Skin epidermis (tissue), 12 donors: ENCODE results near the gene SLC25A33.

Experiments
- H3K27ac ChIP-seq, 21 experiments: fragments of 200-600 bp; sonication (generic) in 11 of 21; one replicate each; pipeline ENCODE4 v1.5.0; 2020; ENCODE audit warnings: mild to moderate bottlenecking in 3 of 21, inconsistent platforms in 2 of 21, moderate library complexity in 2 of 21
- H3K4me3 ChIP-seq, 7 experiments: fragments of 200-600 bp; sonication (generic) in 2 of 7; one replicate each; pipeline ENCODE4 v1.5.0; 2020; ENCODE audit warnings: inconsistent platforms in 2 of 7, mild to moderate bottlenecking in 2 of 7, moderate library complexity in 1 of 7

SLC25A33 gene

DNA sequence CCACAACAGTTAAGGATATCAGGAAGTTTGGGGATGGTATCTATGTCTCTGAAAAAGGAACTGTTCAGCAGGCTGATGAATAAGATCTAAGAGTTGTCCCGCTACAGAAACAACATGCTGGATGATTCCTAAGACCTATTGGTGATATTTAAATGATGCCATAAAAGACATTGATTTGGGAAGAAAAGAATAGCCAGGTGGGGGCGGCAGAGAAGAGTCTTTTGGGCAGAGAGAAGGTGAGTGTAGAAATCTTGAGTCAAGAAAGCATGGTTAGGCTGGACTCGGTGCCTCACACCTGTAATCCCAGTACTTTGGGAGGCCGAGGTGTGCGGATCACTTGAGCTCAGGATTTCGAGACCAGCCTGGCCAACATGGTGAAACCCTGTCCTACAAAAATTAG, 37.6 kb downstream of the SLC25A33 start:
- H3K27ac ChIP-seq = no peak overlapping the region
- no peak overlapping the region for H3K4me3 ChIP-seq

GRCh38 chr1:9577423-9577822, 38.2 kb downstream of the SLC25A33 start:
- Histone ChIP-seq H3K4me3 (no peak overlapping the region), H3K27ac (no peak overlapping the region)

- no peak overlapping the region for H3K27ac ChIP-seq
- no peak overlapping the region for H3K4me3 ChIP-seq
Measured at GRCh38 chr1:9580942-9581341, 41.7 kb downstream of the SLC25A33 start.

DNA sequence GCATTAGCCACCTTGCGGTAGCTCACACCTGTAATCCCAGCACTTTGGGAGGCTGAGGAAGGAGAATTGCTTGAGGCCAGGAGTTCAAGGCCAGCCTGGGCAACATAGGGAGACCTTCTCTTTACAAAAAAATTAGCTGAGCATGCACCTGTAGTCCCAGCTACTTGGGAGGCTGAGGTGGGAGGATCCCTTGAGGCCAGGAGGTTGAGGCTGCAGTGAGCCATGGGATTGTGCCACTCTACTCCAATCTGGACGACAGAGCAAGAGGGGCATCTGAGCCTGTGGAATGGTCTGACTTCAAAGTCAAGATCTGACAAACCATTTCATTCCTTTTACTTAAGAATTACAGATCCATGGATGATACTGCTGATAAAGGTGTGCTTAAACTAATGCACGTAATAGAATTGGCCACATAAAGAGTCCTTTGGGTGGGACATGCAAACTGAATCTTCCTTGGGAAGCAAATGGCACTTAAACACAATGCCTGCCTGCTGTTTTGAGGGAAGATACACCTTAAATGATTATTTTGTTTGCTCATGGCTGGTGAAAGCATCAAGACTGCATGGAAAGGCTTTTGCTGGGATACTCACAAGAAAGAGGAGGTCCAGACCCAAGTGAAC, 47.0 kb downstream of the SLC25A33 start:
- H3K4me3 ChIP-seq = no peak overlapping the region
- H3K27ac ChIP-seq = no peak overlapping the region

DNA sequence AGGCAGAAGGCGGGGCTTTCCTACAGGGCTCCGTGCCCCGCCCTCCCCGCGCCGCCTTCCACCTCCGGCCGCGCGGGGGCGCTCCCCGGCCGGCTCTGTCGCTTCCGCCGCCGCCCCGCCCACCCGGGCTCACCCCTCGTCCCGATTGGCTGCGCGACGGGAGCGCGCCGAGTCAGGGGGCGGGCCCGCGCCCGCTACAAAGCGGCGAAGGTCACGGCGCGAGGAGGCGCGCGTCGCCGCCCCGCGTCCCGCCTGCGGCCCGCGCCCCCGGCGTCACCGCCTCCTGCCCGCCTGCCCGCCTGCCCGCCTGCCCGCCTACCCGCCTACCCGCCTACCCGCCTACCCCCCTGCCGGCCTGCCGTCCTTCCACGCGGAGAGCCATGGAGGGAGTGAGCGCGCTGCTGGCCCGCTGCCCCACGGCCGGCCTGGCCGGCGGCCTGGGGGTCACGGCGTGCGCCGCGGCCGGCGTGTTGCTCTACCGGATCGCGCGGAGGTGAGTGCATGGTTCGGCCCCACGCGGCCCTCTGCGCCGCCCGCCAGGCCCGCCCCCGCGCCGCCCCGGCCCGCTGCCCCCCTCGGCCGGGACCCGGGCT, 49.4 kb downstream of the SLC25A33 start, which contains the start of gene TMEM201:
Gene TMEM201 (plus strand): TSS at position 361 of the 593 bp plus-strand sequence. CDS start 20 bp downstream, at position 381.
- H3K27ac ChIP-seq = peak within 1 kb of the TSS in 16 of 21 experiments; percentile 10 to 79 (median 58)
- peak within 1 kb of the TSS; percentile 46 to 73 (median 64) for H3K4me3 ChIP-seq

DNA sequence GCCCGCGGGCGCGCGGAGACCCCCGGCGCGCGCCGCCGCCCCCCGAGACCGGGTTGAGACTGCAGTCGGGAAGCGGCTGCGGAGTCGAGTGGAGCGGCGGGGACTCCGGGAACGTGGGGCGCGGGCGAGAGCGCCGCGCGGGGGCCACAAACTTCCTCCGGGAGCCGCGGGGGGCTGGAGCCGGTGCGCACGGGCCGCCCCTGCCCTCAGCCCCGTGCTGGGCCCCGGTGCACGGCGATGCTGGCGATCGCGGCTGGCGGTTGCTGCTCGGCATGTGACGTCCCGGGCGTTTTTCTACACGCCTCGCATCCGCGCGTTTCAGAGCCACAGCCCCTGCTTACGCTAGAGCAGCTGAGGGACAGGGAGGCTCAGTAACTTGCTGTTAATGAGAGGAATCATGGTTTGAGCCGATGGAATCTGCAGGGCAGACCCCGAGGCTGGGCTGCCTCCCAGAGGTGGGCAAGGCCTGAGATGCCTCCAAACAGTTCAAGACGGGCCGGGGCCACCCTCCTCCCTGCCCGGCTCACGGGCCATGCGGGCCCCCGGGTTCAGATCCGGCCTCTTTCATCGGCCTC, 50.0 kb downstream of the SLC25A33 start:
- Histone ChIP-seq H3K4me3 (peak overlapping the region; percentile 46 to 73 (median 64)), H3K27ac (peak overlapping the region in 16 of 21 experiments; percentile 10 to 79 (median 58))

- Histone ChIP-seq H3K4me3 (peak overlapping the region; percentile 46 to 73 (median 64)), H3K27ac (peak overlapping the region in 12 of 21 experiments; percentile 29 to 79 (median 60))
Measured at GRCh38 chr1:9589719-9590157, 50.5 kb downstream of the SLC25A33 start.

- peak overlapping the region in 1 of 21 experiments; percentile 29 for H3K27ac ChIP-seq
- H3K4me3 ChIP-seq = no peak overlapping the region
Measured at GRCh38 chr1:9590201-9590600, 50.9 kb downstream of the SLC25A33 start.

- Histone ChIP-seq H3K4me3 (no peak overlapping the region), H3K27ac (no peak overlapping the region)
Measured at GRCh38 chr1:9590945-9591668, 51.8 kb downstream of the SLC25A33 start.

DNA sequence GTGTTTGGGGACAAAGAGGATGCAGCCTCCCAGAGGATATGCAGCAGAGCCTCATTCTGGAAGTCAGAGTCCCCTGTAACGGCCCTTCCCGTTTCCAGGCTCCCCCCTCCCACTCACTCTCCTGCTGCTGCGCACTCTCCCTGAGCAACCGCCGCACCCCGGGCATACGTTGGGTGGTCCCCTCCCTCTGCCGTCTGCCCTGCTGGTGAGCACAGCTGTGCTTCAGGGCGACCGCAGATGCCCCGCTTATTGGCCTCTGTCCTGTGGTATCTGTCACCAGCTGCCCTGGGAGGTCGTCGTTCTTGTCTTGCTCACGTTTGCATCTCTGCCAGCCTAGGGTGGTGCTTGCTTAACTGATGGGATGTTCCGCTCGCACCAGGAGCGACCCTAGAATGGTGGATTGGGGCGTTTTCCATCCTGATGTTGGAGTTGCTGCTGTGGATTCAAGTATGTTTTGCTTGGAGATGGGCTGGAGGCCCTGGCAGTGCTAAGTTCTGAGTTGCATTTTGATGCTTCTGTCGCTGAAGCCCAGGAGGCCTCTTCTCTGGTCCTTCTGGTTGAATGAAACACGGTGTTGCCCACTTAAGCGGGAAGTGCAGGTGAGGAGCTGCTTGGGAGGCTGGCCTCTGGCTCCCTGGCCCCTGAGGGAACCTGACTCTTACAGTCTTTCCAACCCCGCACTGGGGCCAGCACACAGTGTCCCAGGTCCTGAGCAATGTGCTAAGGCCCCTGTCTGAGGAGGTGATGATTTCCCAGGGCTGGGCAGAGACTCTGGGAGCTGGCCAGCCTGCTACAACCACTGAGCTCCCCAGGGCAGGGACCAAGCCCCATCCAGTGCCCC, 52.6 kb downstream of the SLC25A33 start:
- Histone ChIP-seq H3K27ac (no peak overlapping the region), H3K4me3 (no peak overlapping the region)

GRCh38 chr1:9592510-9593075, 53.3 kb downstream of the SLC25A33 start:
- Histone ChIP-seq H3K27ac (peak overlapping the region in 8 of 21 experiments; percentile 3 to 71 (median 46)), H3K4me3 (no peak overlapping the region)

- Histone ChIP-seq H3K27ac (peak overlapping the region in 14 of 21 experiments; percentile 3 to 71 (median 40)), H3K4me3 (no peak overlapping the region)
Measured at GRCh38 chr1:9593147-9593491, 53.9 kb downstream of the SLC25A33 start.

DNA sequence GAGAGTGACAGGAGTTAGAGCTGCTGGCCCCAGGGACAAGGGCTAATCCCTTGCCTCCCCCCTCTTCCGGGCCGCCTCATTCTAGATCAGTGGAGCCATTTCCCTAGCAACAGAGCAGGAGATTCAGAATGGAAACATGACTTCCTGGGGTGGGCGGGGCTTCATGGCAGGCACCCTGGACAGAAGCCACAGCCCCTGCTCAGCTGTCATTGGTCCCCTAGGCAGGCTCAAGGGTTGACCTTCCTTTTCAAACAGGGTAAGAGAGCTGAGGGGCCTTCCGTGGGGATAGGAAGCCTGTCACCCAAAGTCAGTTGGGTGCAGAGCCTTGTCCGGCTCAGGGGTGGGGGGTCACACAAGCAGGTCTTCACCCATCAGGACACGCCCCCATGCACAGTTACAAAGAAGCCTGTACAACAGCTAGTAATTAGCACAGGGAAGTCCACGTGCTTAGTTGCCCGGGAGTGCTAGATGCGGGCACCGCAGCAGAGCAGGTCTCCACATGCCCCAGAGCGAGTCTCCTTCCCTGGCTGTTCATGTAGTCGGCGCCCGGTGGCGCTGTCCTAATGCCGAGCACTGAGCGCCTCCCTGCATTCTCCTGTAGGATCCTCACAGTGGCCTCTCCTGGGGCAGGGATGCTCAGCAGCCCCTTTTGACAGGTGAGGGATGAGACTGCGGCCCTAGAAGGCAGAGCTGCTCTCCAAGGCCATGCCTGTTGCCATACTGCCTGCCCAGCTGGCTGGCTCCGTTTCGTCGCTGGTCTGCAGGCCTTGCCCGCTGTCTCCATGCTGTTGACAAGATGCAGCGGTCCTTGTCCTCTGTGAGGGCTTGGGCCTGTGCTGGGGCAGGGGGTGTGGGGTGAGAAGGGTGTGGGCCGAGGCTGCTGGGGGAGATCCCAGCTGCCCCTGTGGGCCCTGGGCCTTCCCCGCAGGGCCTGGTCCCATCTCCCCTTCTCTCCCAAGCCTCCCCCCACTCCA, 54.5 kb downstream of the SLC25A33 start:
- H3K4me3 ChIP-seq = no peak overlapping the region
- peak overlapping the region in 14 of 21 experiments; percentile 3 to 71 (median 40) for H3K27ac ChIP-seq

- Histone ChIP-seq H3K4me3 (no peak overlapping the region), H3K27ac (peak overlapping the region in 1 of 21 experiments; percentile 71)
Measured at GRCh38 chr1:9594471-9595155, 55.3 kb downstream of the SLC25A33 start.

GRCh38 chr1:9595156-9595967, 56.1 kb downstream of the SLC25A33 start:
- Histone ChIP-seq H3K27ac (no peak overlapping the region), H3K4me3 (no peak overlapping the region)

GRCh38 chr1:9595968-9596340, 56.7 kb downstream of the SLC25A33 start:
- H3K4me3 ChIP-seq = no peak overlapping the region
- no peak overlapping the region for H3K27ac ChIP-seq
